Coronary artery (tissue), 2 donors: Measurements from ENCODE around the gene ETV6.

Experiments
- DNase-seq: peaks from one replicate; pipeline ENCODE4 v3.0.0-alpha.2; 2017; ENCODE audit warnings: low spot score
- H3K27ac ChIP-seq, 2 donors: fragments of 200-600 bp; sonication (generic); one replicate each; pipeline ENCODE4 v1.5.1; 2016 to 2019
- H3K4me3 ChIP-seq: fragments of 200-600 bp; sonication (generic); 2 replicates; pipeline ENCODE4 v1.5.1; 2016; ENCODE audit warnings: mild to moderate bottlenecking, moderate library complexity
- TF ChIP-seq, protein P1 (sequence below): fragments of 200-600 bp; sonication (generic); IDR thresholded peaks from one replicate; pipeline ENCODE4 v1.5.1; 2019; ENCODE audit warnings: antibody characterized with exemption

The ETV6 gene

GRCh38 chr12:11876307-11876706 lies 226.8 kb downstream of the ETV6 start:
- no peak overlapping the region for H3K4me3 ChIP-seq
- TF ChIP-seq, protein P1, sequence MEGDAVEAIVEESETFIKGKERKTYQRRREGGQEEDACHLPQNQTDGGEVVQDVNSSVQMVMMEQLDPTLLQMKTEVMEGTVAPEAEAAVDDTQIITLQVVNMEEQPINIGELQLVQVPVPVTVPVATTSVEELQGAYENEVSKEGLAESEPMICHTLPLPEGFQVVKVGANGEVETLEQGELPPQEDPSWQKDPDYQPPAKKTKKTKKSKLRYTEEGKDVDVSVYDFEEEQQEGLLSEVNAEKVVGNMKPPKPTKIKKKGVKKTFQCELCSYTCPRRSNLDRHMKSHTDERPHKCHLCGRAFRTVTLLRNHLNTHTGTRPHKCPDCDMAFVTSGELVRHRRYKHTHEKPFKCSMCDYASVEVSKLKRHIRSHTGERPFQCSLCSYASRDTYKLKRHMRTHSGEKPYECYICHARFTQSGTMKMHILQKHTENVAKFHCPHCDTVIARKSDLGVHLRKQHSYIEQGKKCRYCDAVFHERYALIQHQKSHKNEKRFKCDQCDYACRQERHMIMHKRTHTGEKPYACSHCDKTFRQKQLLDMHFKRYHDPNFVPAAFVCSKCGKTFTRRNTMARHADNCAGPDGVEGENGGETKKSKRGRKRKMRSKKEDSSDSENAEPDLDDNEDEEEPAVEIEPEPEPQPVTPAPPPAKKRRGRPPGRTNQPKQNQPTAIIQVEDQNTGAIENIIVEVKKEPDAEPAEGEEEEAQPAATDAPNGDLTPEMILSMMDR = no peak
- no peak for DNase-seq
- H3K27ac ChIP-seq = peak overlapping the region in 1 of 2 donors; percentile 4

GRCh38 chr12:11877102-11877826 lies 227.8 kb downstream of the ETV6 start:
- Histone ChIP-seq H3K27ac (peak overlapping the region; percentile 13 to 71), H3K4me3 (no peak overlapping the region)
- TF ChIP-seq, protein P1 = no peak
- no peak for DNase-seq

DNA sequence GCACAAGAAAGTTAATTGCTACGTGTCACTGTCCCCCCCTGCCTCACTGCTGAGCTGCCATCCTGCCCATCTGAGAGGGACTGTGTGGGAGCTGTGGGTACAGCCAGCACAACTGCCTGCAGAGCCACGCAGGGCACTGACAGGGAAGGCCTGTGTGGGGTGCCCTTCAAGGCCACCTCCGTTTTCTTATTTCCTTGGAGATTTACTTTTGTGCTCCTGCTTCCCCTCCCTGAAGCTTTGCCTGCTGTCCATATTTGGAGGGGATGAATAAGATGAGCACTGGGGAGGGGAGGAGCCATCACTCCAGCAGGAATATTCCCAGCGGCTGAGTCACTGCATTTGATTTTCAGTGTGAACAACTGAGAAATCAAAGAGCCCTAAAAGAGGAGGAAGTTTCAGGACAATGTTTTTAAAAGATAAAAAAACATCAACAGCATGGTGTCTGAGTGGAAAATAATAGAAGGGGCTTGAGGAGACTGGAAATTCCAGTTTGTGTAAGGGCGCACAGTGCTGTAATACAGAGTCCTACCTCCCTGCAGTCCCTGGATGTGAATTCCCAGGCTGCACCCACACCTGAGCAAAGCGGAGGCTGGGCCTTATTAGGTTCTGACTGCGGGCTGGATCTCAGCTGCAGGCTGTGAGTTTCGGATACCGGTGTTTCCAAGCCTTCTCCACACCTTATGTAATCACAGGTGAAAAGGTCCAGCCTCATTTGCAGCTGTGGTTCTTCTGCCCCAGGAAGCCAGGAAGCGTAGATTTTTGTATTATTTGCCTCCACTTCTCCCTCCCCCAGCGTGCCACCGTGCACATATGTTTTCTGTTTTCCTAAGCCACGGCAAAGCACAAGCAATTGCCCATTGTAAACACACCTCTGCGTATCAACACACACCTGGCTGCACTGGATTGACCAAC lies 228.7 kb downstream of the ETV6 start:
- Histone ChIP-seq H3K27ac (peak overlapping the region; percentile 19 to 71), H3K4me3 (no peak overlapping the region)
- TF ChIP-seq, protein P1 = no peak
- DNase-seq = no peak

DNA sequence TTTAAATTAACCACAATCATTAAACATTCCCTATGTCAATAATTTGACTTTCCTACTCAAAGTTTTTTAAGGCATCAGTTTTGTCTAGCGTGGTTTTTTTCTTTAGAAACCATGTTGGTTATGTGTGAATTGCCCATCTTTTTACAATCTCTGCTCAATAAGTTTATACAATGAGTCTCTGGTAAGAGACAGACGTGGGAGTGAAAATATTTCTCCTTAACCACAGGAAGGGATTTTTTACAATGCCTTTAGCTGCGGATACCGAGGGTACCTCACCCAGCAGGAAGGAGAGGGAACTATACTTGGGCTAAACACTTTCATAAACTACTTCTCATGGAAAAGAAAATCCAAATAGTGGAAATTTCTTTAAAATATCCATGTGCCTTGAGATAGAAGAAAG lies 229.8 kb downstream of the ETV6 start:
- no peak overlapping the region for H3K4me3 ChIP-seq

DNA sequence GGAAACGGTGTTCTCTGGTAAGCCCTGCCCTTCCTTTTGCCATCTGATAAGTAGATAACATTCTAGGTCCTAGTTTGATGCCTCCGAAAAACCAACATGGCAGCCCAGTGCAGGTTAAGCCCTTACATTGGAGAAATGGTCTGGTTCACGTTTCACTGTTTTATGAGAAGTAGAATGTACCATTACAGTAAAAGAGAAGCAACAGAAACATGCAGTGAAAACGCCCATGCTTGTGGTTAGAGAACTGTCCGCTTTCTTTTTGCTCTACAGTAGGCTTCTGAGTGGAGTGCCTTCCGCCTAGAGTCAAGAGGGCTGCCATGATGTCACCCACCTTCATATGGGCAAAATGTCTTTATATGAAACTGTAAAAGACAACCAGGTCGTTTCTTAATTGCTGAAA lies 230.9 kb downstream of the ETV6 start:
- no peak for DNase-seq
- Histone ChIP-seq H3K4me3 (no peak overlapping the region), H3K27ac (no peak overlapping the region)
- TF ChIP-seq, protein P1 = no peak

More for the DNA sequence above, 229.8 kb downstream of the ETV6 start:
- no peak overlapping the region for H3K27ac ChIP-seq
- TF ChIP-seq, protein P1 = no peak
- DNase-seq = no peak

DNA sequence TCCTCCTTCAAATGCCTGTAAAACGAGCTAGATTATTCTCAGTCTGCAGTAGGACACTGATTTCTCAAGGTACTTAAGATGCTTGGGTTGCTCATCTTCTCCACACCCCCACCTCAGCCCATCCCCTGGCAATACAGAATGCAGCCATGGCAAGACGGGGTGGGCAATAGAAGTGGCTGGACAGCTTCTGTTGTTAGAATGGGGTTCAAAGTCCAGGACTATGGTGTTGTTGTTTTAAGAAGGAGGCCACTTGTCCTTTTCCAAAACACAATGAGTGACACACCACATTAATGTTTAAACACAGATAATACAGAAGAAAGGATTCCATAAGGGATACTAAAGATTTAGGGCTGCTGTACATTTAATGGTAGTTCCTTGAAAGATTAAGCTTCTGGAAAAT lies 232.4 kb downstream of the ETV6 start:
- no peak for DNase-seq
- H3K4me3 ChIP-seq = no peak overlapping the region
- TF ChIP-seq, protein P1 = no peak
- H3K27ac ChIP-seq = peak overlapping the region in 1 of 2 donors; percentile 31
